ENCODE results near the gene RGSL1. TPM values are rescaled to one million over a fixed set of nuclear protein-coding genes. Genes with fewer than 3 reads are reported as not detected.
"Not testable (repeated sequence)": the region's sequence is repeated elsewhere in the genome, so short reads cannot be mapped to it uniquely, and the experiment has no call there.

RGSL1 gene
- total RNA-seq, 1 experiment from 2014 or later, result not detected

DNA sequence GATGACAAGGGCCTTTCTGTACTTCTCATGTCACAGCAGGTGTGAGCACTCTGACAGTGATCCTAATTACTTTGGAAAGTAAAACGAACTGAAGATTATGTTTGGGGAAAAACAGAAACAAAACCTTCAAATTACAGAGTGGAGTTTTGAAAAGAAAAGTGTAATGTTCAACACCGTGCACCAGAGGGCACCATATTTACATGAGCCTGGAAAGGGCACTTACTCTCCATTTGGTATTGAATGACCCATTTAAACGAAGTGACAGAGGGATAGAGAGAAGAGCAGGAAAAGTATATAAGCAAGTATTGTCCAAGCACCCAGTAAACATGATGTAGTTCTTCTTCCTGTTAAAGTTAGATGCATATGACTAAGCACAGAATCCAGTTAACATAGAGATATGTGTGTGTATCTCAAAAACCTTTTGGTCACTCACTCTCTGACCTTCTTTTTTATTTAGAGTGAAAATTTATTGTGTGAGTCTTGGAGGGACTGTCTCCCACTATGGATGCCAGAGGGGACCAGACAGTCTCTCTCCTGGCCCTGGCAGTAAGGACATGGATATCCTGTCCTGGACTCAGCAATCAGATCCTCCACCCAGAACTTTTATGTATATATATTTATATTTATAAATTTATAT lies 3.8 kb upstream of the RGSL1 start:
- DNase-seq (ENCODE audit: low read depth), result peak; percentile 55

DNA sequence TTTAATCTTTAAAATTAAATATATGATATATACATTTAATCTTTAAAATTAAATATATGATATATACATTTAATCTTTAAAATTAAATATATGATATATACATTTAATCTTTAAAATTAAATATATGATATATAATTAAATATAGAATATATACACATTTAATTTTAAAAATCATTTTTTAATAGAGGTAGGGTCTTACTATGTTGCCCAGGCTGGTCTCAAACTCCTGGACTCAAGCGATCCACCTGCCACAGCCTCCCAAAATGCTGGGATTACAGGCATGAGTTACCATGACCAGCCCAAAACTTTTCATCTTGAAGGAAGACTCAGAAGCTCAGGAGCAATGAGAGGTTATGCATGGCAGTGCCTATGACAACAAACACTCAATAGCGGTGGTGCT lies 2.8 kb upstream of the RGSL1 start:
- not testable (repeated sequence) for DNase-seq (ENCODE audit: low read depth)

DNA sequence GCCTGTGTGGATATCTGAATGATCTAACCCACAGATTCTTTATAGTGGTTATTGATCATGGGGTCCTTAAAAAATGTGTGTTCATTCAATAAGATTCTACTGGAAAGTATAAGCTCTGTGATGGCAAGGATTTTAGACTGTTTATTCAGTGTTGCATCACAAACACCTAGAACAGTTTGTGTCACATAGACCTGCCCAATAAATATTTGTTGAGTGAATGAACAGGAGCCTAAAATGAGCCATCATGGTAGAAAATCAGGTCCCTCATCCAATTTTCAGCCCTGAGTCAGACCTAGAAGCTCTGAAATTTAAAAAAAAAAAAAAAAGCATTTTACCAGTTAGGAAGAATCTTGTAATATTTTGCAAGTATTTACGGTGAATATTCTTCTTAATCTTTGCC lies 2.3 kb upstream of the RGSL1 start:
- no peak for DNase-seq (ENCODE audit: low read depth)

DNA sequence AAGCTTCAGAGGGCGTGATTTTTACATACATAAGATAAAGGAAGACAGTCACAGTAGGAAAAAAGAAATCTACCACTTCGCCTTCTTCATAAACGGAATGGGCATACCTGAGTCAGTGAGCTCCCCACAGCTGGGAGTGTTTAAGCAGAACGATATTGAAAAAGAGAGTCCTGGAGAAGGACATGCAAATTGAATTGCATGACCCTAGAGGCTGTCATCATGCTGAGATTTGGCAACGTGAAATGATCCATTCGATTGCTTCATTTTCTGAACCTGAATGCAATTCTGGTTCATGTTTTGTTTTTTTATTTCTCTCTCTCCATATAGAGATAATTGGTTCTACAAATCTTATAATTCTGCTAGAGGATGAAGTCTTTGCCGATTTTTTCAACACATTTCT lies 3.7 kb downstream of the RGSL1 start:
- no peak for DNase-seq (ENCODE audit: low read depth)

DNA sequence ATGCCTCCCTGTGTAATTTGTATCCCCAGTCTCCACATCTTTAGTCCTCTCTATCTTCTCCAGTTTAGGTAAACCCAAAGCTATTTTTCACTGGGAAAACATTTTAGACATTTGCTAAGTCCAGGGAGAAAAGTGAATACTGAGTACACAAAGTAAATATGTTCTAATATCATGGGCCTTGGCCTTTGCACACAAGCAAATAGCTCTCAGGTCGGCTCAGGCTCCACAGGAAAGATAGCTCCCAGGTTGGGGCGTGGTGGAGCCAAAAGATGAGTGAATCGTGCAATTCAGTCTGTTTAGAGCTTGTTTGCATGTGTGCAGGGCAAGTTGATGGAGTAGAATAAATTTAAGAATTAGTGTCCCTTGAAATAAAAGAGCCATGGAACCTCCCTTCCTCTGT lies 7.9 kb downstream of the RGSL1 start:
- DNase-seq (ENCODE audit: low read depth), result no peak

DNA sequence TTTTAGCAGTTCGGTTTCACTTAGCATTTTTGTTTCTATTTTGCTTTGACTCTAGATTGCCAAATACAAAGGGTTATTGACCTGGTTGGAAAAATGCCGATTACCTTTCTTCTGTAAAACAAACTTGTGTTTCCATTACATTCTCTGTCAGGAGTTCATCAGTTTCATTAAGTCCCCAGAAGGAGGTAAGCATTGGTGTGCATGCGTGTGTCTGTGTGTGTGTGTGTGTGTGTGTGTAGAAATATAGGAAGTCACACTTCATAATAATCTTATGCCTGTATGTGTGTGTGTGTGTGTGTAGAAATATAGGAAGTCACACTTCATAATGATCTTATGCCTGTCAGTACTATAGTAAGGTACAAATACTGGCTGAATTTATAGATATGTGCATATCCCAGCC lies 10.0 kb downstream of the RGSL1 start:
- no peak for DNase-seq (ENCODE audit: low read depth)

DNA sequence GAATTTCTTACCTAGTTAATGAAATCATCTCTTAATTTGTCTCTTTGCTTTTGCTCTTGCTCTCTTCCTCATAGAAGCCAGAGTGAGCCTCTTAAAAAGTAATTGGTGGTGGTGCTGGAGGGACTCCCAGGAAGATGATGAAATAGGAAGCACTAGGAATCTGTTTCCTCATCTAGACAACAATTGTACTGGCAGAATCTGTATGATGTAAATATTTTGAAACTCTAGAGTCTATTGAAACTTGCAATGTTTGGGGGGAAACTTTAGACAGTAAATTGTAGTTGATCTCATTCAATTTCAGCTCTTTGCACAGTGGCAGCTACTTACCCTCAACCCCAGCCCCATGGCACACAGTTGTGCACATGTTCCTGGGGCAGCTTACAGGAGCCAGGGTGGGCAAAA lies 10.6 kb downstream of the RGSL1 start:
- DNase-seq (ENCODE audit: low read depth), result no peak

DNA sequence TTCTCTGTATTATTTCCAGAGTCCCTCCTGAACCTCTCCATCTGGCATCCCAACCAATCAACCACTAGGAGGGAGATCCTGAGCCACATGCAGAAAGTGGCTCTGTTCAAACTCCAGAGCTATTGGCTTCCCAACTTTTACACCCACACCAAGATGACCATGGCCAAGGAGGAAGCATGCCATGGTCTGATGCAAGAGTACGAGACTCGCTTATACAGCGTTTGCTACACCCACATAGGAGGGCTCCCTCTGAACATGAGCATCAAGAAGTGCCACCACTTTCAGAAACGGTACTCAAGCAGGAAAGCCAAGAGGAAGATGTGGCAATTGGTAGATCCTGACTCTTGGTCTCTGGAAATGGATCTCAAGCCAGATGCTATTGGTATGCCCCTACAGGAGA lies 23.6 kb downstream of the RGSL1 start:
- no peak for DNase-seq (ENCODE audit: low read depth)

DNA sequence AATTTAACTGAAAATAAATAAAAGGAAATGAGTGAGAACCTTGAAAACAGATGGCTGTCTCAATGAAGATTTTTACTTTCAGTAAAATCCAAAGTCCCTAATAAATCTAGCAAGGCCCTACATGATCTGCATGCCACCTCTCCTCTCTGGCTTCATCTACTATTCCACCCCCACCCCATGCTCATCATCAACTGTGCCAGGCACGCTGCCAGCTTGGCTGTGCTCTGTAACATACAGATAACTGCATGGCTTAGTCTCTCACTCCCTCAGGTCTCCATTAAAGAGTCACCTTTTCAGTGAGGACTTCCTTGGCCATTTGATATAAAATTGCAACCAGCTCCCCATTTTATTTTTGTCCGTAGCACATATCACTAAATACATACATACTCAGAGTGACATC lies 26.7 kb downstream of the RGSL1 start:
- no peak for DNase-seq (ENCODE audit: low read depth)

DNA sequence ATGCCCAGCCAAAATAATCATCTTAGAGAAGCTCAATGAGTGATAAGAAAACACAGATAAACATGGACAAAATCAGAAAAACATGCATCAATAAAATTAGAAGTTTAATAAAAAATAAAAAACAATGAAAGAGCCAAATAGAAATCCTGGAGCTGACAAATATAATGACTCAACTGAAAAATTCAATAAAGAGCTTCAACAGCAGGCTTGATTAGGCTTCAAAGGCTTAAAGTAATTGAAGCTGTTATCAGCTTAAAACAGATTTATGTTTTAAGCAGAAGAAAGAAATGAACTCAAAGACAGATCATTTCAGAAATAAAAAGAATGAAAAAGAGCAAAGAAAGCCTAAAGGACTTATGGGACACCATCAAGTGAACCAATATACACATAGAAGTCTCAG lies 28.3 kb downstream of the RGSL1 start:
- DNase-seq (ENCODE audit: low read depth), result no peak

DNA sequence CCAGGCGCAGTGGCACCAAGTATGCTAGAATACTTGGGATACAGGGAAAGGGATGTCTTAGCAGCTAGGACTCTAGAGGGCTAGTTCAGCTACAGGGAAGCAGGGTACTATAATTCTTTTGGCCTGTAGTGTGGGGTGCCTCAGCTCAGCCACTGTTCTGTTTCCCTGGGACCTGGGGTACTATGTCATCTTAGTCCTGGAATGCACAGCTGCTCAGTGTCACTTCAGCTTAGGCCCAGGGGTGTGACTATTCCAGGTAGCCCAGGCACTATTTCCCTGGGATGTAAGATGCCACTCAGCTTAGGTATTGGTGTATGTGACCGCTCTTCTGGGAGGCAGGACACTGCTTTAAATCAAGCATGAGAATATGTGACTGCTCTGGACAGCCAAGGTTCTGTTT lies 34.1 kb downstream of the RGSL1 start:
- DNase-seq (ENCODE audit: low read depth), result no peak

DNA sequence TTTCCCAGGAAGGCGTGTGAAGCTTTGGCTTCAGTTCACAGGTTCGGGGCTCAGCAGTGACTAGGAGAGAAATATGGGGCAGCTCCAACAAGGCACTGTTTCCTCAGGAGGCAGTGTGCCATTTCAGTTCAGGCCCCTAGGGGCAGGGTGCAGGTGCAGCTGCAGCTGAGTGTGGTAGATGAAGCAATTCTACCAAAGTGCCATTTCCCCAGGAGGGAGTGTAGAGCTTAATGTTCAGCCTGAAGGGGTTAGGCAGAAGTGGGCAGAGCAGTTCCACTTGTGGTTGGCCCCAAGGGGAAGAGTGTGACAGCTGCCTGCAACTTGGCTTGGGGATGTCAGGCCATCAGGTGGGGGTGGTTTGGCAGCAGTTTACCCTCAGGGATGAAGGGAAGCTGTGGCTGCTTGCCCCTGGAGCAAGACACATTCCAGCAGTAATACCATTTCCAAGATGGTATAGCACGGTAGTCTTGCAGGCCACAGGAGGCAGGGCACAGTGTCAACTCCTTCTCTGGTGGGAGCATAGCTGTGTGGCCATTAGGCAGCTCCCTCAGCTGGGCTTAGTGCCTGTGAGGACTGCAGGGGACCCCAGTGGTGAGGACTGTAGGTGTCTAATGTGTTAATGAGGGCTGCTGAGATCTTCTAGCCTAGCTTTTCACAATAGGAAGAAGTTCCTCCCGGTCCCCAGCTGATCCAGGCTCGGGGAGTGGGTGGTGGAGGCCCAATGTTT lies 34.7 kb downstream of the RGSL1 start:
- DNase-seq (ENCODE audit: low read depth), result peak; percentile 10

DNA sequence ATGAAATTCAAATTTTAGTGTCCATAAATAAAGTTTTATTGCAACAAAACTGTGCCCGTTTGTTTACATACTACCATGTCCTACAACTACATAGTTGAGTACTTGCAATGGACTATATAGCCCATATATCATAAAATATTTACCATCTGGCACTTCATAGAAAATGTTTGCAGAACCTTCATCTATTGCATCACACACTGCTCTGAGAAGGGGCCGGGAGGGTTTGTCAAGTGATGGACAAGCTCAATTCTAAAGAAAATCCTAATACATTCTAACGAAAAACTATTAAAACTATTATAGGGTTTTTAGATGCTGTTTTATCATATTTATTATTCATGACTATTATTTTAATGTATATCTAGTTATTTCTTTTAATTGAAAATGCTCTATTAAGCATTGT lies 35.9 kb downstream of the RGSL1 start:
- DNase-seq (ENCODE audit: low read depth), result no peak

DNA sequence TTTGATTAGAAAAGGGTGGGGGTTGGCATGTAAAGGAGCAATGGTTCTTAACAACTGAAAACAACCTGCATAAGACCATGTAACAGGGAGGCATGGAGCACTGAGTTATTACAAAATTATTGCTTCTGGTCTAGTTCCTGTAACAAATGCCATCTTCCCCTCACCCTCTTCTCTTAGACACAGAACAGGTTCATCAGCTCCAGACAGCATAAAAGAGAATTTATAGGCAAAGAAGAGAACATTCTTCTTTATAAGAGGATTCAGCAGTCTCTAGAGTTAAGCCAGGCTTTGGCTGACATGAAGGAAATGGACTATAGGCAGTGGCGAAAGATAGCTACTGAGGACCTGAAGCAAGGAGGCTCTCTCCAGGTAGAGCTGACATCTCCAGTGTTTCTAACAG lies 38.9 kb downstream of the RGSL1 start:
- DNase-seq (ENCODE audit: low read depth), result no peak

DNA sequence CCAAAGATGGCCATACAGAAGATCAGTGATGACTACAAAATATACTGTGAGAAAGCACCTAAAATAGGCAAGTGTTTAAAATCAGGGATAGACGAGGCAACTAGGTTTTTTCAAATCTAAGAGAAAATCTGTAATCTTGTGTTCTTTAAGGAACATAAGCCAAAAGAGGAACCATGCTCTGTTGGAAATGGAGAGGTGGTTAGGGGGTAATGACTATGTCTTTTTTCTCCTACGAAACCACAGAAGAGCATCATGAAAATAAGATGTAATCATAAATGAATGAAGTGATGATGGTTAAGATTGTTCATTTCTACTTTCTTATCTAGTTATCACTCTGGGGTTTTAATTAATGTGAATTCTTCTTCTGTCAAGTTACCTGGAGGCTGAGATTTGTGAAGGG lies 43.1 kb downstream of the RGSL1 start:
- no peak for DNase-seq (ENCODE audit: low read depth)

DNA sequence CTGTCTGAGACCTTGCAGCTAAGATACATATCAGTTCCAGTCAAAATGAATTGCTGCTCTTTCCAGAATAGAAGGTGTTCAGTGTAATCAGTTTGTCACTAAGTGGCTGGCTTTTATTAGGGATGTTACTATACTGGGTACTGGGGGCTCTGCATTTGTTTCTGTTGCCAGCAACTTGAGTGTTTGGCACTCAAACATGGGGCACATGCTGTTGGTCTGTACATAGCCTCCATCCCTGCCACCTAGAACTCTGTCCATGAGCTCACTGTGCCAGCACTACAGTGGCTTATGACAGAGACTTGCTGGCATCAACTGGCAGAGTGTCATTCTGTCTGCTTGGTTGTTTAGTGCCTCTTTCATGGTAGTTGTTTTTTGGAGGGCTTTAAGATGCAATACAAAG lies 45.1 kb downstream of the RGSL1 start:
- DNase-seq (ENCODE audit: low read depth), result no peak

DNA sequence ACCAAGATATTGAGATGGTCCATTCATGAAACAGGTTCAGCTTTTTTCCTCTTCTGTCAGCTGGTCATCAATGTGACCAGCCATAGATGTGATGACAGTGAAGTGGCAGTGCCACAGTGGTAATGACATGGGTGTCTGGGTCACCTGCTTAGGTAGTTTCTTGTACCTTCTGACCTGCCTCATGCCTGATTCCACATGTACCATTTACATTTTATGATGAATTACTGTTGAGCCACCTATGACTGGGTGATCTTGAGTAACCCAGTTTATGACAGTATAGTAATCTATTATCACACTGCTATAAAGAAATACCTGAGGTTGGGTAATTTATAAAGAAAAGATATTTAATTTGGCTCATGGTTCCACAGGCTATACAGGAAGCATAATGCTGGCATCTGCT lies 45.7 kb downstream of the RGSL1 start:
- no peak for DNase-seq (ENCODE audit: low read depth)

DNA sequence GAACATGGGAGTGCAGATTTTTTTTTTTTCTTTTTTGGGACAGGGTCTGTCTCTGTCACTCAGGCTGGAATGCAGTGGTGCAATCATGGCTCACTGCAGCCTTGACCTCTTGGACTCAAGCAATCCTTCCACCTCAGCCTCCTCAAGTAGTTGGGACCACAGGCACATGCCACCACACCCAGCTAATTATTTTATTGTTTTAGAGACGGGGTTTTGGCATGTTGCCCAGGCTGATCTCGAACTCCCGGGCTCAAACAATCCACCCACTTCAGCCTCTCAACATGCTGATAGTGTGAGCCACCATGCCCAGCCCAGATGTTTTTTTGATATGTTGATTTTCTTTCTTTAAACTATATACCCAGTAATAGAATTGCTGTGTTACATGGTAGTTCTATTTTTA lies 57.7 kb downstream of the RGSL1 start:
- DNase-seq (ENCODE audit: low read depth), result peak; percentile 2

DNA sequence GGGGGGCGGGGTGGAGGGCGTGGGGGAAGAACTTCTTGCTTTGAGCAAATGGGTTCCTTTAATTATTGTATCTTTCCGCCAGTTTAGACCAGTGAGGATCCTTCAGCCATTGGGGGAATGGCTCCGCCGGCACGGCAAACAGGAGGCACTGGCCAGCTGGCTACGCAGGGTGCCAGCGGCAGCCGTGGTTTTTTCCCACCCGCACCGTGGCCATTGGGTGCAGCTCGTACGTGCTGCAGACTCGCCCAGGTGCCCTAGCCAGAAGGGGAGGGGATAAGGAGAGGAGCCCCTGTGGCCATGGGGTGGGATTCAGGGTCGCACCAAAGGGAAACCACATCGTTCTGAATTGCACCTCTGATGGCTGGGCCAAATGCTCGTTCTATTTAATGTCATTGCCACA lies 65.6 kb downstream of the RGSL1 start:
- DNase-seq (ENCODE audit: low read depth), result no peak

DNA sequence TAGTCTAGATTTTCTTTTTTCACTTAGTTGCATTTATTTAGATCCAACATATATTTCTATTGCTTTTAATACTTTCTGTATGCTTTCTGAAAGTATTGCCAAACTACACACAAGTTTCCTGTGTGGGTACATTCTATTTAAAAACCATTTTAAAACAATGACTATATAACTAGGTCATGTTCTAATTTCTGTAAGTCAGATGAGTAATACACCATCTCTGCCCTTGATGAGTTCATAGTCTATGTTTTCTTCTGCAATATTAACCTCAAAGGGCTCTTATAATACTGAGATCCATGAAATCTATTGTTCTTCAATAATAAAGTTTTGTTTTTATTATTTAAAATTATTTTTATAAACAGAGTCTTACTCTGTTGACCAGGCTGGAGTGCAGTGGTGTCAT lies 70.8 kb downstream of the RGSL1 start:
- peak; percentile 19 for DNase-seq (ENCODE audit: low read depth)

DNA sequence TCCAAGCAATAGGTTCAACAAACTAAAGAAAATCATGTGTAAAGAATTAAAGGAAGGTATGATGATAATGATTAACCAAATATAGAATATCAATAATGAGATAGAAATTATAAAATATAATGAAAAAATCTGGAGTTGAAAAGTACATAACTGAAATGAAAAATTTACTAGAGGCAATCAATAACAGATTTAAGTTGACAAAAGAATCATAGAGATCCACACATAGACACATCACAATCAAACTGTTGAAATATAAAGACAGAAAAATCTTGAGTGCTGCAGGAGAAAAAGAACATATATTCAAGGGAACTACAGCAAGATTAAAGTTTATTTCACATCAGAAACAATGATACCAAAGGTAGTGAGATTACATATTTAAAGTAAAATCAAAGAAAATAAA lies 75.4 kb downstream of the RGSL1 start:
- DNase-seq (ENCODE audit: low read depth), result no peak

DNA sequence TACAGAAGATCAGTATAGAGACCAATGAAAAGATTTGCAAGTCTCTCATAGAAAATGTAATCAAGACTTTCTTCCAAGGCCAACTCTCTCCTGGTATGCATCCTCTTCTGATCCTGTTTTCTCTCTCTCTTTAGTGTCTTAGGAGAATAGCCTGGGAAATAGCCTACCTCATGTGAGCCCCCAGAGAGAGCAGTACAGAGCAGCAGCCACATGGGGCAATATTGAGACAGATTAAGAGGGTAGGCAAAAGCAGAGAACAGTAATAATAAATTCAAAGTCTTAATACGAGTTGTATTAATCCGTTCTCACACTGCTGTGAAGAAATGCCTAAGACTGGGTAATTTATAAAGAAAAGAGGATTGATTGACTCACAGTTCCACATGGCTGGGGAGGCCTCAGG lies 77.7 kb downstream of the RGSL1 start:
- no peak for DNase-seq (ENCODE audit: low read depth)

DNA sequence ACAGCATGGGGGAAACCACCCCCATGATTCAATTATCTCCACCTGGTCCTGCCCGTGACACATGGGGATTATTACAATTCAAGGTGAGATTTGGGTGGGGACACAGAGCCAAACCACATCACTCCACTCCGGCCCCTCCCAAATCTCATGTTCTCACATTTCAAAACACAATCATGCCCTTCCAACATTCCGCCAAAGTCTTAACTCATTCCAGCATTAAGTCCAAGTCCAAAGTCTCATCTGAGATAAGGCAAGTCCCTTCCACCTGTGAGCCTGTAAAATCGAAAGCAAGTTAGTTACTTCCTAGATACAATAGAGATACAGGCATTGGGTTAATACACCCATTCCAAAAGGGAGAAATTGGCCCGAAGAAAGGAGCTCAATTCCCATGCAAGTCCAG lies 78.3 kb downstream of the RGSL1 start:
- not testable (repeated sequence) for DNase-seq (ENCODE audit: low read depth)

DNA sequence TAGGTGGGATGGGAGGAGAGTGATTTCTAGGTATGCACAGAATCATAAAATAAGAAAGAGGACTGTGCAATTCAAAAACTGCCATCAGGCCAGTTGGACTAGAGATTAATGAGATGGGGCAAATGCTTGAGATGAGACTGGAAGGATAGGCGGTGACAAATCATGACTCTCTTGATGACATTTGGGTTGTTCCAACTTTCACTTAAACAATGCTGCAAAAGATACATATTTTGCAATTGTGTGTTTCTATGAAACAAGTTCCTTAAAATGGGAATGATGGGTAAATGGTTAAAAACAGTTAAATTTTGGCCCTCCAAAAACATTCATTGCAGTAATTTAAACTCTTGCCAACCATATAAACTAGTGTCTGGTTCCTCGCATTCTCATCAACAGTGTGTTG lies 84.0 kb downstream of the RGSL1 start:
- no peak for DNase-seq (ENCODE audit: low read depth)
